Activated T-helper 17 cell treated with anti-CD3 and anti-CD28 coated beads, Interleukin-2, amount 50 U/mL, for 72 hours (primary cell): ENCODE data around the gene NACA2. TPM values are rescaled to one million over a fixed set of nuclear protein-coding genes. Genes with fewer than 3 reads are reported as not detected.
"Not testable (repeated sequence)": the region's sequence is repeated elsewhere in the genome, so short reads cannot be mapped to it uniquely, and the experiment has no call there.

Experiments
- ATAC-seq: fragments of 150-1000 bp; cut with Tn5 transposase; replicated peaks from 2 replicates; pipeline ENCODE4 v1.10.0; 2021; ENCODE audit warnings: mild to moderate bottlenecking, moderate library complexity
- H3K27ac Mint-ChIP-seq: one replicate; pipeline ENCODE4 v1.8.0; 2022; ENCODE audit warnings: mixed read lengths
- H3K27me3 Mint-ChIP-seq: one replicate; pipeline ENCODE4 v1.8.0; 2022; ENCODE audit warnings: mixed read lengths
- H3K36me3 Mint-ChIP-seq: one replicate; pipeline ENCODE4 v1.8.0; 2022; ENCODE audit warnings: low read depth, mild to moderate bottlenecking, mixed read lengths
- H3K4me1 Mint-ChIP-seq: one replicate; pipeline ENCODE4 v1.8.0; 2022; ENCODE audit warnings: mixed read lengths
- H3K4me3 Mint-ChIP-seq: one replicate; pipeline ENCODE4 v1.8.0; 2022; ENCODE audit warnings: mild to moderate bottlenecking, mixed read lengths
- H3K9me3 Mint-ChIP-seq: one replicate; pipeline ENCODE4 v1.8.0; 2022; ENCODE audit warnings: mixed read lengths
- total RNA-seq, 2 donors: library from RNA; stranded (reverse); gene quantifications; one replicate each; pipeline ENCODE4 v1.2.3, GENCODE V29; 2022

Gene NACA2
- not detected for total RNA-seq

- Mint-ChIP-seq H3K4me1 (no peaks in the 10 kb centered on the region), H3K27me3 (peaks cover 7% of the 10 kb centered on the region), H3K4me3 (no peak within 1 kb of the TSS), H3K9me3 (no peaks in the 10 kb centered on the region), H3K36me3 (no peaks in the 10 kb centered on the region), H3K27ac (no peak within 1 kb of the TSS)
- ATAC-seq: no peak
Measured at GRCh38 chr17:61591018-61591417, at the start of gene NACA2. Gene NACA2, minus strand, starts transcription at chr17:61591219. Its CDS starts 39 bp downstream, at chr17:61591180.

GRCh38 chr17:61639818-61640217, 48.8 kb upstream of the NACA2 start:
- H3K27ac Mint-ChIP-seq: no peak overlapping the region
- no peaks in the 10 kb centered on the region for H3K9me3 Mint-ChIP-seq
- H3K36me3 Mint-ChIP-seq: no peaks in the 10 kb centered on the region
- ATAC-seq: no peak
- peaks cover 37% of the 10 kb centered on the region for H3K27me3 Mint-ChIP-seq
- H3K4me1 Mint-ChIP-seq: no peaks in the 10 kb centered on the region
- H3K4me3 Mint-ChIP-seq: no peak overlapping the region

- Mint-ChIP-seq H3K36me3 (no peaks in the 10 kb centered on the region), H3K27me3 (peaks cover 44% of the 10 kb centered on the region), H3K4me3 (no peak overlapping the region), H3K27ac (no peak overlapping the region), H3K4me1 (no peaks in the 10 kb centered on the region), H3K9me3 (no peaks in the 10 kb centered on the region)
- ATAC-seq: no peak
Measured at GRCh38 chr17:61638087-61638486, 47.1 kb upstream of the NACA2 start.

GRCh38 chr17:61635913-61636432, 45.0 kb upstream of the NACA2 start:
- Mint-ChIP-seq H3K27me3 (peaks cover 51% of the 10 kb centered on the region), H3K9me3 (no peaks in the 10 kb centered on the region), H3K36me3 (no peaks in the 10 kb centered on the region), H3K27ac (no peak overlapping the region), H3K4me1 (no peaks in the 10 kb centered on the region), H3K4me3 (no peak overlapping the region)
- ATAC-seq: no peak

- no peak overlapping the region for H3K27ac Mint-ChIP-seq
- peaks cover 52% of the 10 kb centered on the region for H3K27me3 Mint-ChIP-seq
- no peak overlapping the region for H3K4me3 Mint-ChIP-seq
- no peak for ATAC-seq
- no peaks in the 10 kb centered on the region for H3K4me1 Mint-ChIP-seq
- H3K36me3 Mint-ChIP-seq: no peaks in the 10 kb centered on the region
- H3K9me3 Mint-ChIP-seq: no peaks in the 10 kb centered on the region
Measured at GRCh38 chr17:61634942-61635538, 44.0 kb upstream of the NACA2 start.

GRCh38 chr17:61634011-61634539, 43.1 kb upstream of the NACA2 start:
- no peaks in the 10 kb centered on the region for H3K36me3 Mint-ChIP-seq
- H3K4me3 Mint-ChIP-seq: no peak overlapping the region
- no peaks in the 10 kb centered on the region for H3K9me3 Mint-ChIP-seq
- no peak overlapping the region for H3K27ac Mint-ChIP-seq
- H3K27me3 Mint-ChIP-seq: peaks cover 50% of the 10 kb centered on the region
- H3K4me1 Mint-ChIP-seq: no peaks in the 10 kb centered on the region
- ATAC-seq: no peak

GRCh38 chr17:61632826-61633225, 41.8 kb upstream of the NACA2 start:
- no peak for ATAC-seq
- H3K4me1 Mint-ChIP-seq: no peaks in the 10 kb centered on the region
- H3K27me3 Mint-ChIP-seq: peaks cover 43% of the 10 kb centered on the region
- no peak overlapping the region for H3K4me3 Mint-ChIP-seq
- no peaks in the 10 kb centered on the region for H3K36me3 Mint-ChIP-seq
- no peak overlapping the region for H3K27ac Mint-ChIP-seq
- no peaks in the 10 kb centered on the region for H3K9me3 Mint-ChIP-seq

GRCh38 chr17:61631800-61632199, 40.8 kb upstream of the NACA2 start:
- no peak overlapping the region for H3K4me3 Mint-ChIP-seq
- H3K27ac Mint-ChIP-seq: no peak overlapping the region
- ATAC-seq: no peak
- H3K9me3 Mint-ChIP-seq: no peaks in the 10 kb centered on the region
- H3K4me1 Mint-ChIP-seq: no peaks in the 10 kb centered on the region
- no peaks in the 10 kb centered on the region for H3K36me3 Mint-ChIP-seq
- H3K27me3 Mint-ChIP-seq: peaks cover 44% of the 10 kb centered on the region

GRCh38 chr17:61628158-61628557, 37.1 kb upstream of the NACA2 start:
- H3K36me3 Mint-ChIP-seq, H3K4me1 Mint-ChIP-seq, H3K27ac Mint-ChIP-seq, ATAC-seq, H3K4me3 Mint-ChIP-seq, H3K9me3 Mint-ChIP-seq: not testable (repeated sequence)
- H3K27me3 Mint-ChIP-seq: peaks cover 38% of the 10 kb centered on the region

GRCh38 chr17:61627658-61628057, 36.6 kb upstream of the NACA2 start:
- Mint-ChIP-seq H3K36me3 (no peaks in the 10 kb centered on the region), H3K9me3 (no peaks in the 10 kb centered on the region), H3K4me1 (no peaks in the 10 kb centered on the region), H3K4me3 (no peak overlapping the region), H3K27me3 (peaks cover 33% of the 10 kb centered on the region), H3K27ac (no peak overlapping the region)
- ATAC-seq: no peak

GRCh38 chr17:61627125-61627524, 36.1 kb upstream of the NACA2 start:
- H3K36me3 Mint-ChIP-seq: no peaks in the 10 kb centered on the region
- no peak overlapping the region for H3K27ac Mint-ChIP-seq
- H3K27me3 Mint-ChIP-seq: peaks cover 32% of the 10 kb centered on the region
- H3K9me3 Mint-ChIP-seq: no peaks in the 10 kb centered on the region
- no peak overlapping the region for H3K4me3 Mint-ChIP-seq
- no peak for ATAC-seq
- H3K4me1 Mint-ChIP-seq: no peaks in the 10 kb centered on the region

- Mint-ChIP-seq H3K27me3 (peaks cover 27% of the 10 kb centered on the region), H3K27ac (no peak overlapping the region), H3K9me3 (peaks cover 3% of the 10 kb centered on the region), H3K36me3 (no peaks in the 10 kb centered on the region), H3K4me1 (no peaks in the 10 kb centered on the region), H3K4me3 (no peak overlapping the region)
- ATAC-seq: no peak
Measured at GRCh38 chr17:61625564-61625963, 34.5 kb upstream of the NACA2 start.

- no peaks in the 10 kb centered on the region for H3K36me3 Mint-ChIP-seq
- ATAC-seq: no peak
- no peak overlapping the region for H3K4me3 Mint-ChIP-seq
- H3K27ac Mint-ChIP-seq: no peak overlapping the region
- peaks cover 27% of the 10 kb centered on the region for H3K27me3 Mint-ChIP-seq
- H3K4me1 Mint-ChIP-seq: no peaks in the 10 kb centered on the region
- peaks cover 3% of the 10 kb centered on the region for H3K9me3 Mint-ChIP-seq
Measured at GRCh38 chr17:61624951-61625350, 33.9 kb upstream of the NACA2 start.

- H3K27me3 Mint-ChIP-seq: peaks cover 20% of the 10 kb centered on the region
- no peak for ATAC-seq
Measured at GRCh38 chr17:61621317-61621716, 30.3 kb upstream of the NACA2 start.

GRCh38 chr17:61619953-61620352, 28.9 kb upstream of the NACA2 start:
- H3K27ac Mint-ChIP-seq: no peak overlapping the region
- peaks cover 16% of the 10 kb centered on the region for H3K27me3 Mint-ChIP-seq
- H3K4me3 Mint-ChIP-seq: no peak overlapping the region
- no peaks in the 10 kb centered on the region for H3K4me1 Mint-ChIP-seq
- no peak for ATAC-seq
- no peaks in the 10 kb centered on the region for H3K36me3 Mint-ChIP-seq
- H3K9me3 Mint-ChIP-seq: peaks cover 9% of the 10 kb centered on the region

More at GRCh38 chr17:61621317-61621716, 30.3 kb upstream of the NACA2 start:
- Mint-ChIP-seq H3K4me1 (no peaks in the 10 kb centered on the region), H3K9me3 (peaks cover 9% of the 10 kb centered on the region), H3K27ac (no peak overlapping the region), H3K36me3 (no peaks in the 10 kb centered on the region), H3K4me3 (no peak overlapping the region)
